8988T (cell line): ENCODE results near the gene DOCK9.
"Not testable (repeated sequence)": the region's sequence is repeated elsewhere in the genome, so short reads cannot be mapped to it uniquely, and the experiment has no call there.

Source experiments
- DNase-seq: peaks from one replicate; pipeline ENCODE4 v3.0.0; 2011

The DOCK9 gene

DNA sequence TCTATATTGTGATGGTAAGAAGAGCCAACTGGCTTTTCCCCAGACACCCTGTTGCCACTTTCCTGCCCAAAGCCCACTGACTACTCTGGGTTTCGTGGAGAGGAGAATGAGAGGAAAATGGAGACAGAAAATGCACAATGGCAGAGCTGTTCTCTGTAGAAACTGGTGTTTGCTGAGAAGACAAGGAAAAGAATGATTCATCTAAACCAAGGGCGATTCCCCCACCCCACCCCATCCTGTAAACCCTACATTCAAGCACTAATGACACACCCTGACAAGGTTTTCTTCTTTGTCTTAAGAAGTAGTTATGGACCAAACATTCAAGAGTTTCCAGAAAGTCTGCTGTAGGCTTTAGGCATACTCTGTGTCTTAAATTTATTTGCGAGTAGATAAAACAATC is 68.8 kb downstream of the DOCK9 start:
- DNase-seq: no peak

DNA sequence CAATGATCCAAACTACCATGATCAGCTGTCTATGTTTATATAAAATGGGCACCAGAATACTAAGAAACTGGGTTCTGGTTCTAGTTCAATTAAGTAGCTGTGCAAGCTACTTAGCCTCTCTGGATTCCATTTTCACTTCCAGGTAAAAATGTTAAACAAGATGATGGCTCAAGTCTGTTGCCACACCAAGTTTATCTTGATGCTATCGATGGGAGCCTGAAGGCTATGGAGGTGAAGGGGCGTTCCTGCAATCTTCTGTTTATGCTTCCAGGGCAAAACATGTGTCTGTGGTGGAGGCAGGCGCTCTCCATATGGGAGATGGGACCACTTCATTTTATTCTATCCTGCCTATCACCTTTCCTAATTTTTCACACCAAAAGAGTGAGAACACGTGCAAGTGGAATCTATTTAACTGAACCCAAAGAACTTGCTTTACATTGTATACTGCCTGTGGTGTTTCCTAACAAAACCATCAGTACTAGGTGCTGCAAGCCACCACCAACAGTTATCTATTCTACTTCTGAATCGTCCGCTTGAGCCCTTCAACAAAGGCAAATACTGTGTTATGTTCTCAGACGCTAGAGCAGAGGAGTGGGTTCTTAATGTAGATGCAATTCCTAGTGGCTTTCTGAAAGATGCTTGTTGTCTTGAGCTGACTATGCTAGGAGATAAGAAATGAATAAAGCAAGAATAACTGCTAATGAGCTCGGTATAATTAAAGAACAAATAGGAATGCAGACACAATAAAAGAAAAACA is 70.9 kb downstream of the DOCK9 start:
- DNase-seq: no peak

DNA sequence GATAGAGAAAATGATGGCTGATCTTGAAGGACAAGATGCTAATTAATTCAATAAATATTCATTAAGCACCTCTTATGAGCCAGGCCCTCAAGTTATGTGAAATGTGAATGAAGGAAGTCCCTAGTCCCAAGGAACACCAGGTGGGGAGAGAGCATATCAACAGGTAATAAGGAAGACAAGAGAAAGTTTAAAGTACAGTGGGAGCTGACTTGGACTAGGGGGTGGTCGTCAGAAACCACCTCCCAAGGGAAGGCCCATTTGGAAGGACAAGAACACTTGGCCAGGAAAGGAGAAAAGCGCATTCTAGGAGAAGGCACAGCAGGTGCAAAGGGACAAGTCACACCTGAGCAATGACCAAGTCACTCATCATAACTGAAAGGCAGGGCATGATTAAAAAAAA is 72.7 kb downstream of the DOCK9 start:
- DNase-seq: no peak

GRCh38 chr13:98900442-98900841 is 77.4 kb downstream of the DOCK9 start:
- DNase-seq: no peak

DNA sequence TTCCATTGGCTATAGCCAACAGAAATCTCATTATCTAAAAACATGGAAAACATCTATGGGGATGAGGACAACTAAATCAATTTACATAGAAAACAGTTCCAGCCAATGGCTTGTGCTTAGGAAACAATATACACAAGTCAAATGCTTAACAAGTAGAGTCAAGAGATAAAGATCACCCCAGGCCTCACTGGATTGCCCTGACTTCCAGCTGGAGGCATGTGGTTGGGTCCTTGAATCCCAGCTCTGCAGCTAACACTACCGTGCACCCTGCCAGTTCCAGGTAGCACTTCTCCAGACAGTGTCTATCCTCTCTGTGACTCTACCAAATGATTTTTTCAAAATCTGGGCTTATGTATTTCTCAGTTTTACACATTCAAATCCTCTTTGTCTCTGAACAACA is 80.2 kb downstream of the DOCK9 start:
- DNase-seq: no peak

DNA sequence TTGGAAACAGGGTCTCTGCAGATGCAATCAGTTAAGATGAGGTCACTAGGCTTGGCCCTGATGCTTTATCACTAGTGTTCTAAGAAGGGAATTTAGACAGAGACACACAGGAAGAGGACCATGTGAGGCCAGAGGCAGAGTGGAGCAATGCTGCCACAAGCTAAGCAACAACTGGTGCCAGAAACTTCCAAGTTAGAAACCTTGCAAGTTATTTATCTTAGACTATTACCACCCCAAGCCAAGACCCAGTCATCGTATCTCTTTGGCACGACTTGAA is 81.1 kb downstream of the DOCK9 start:
- DNase-seq: no peak

GRCh38 chr13:98896083-98896867 is 81.6 kb downstream of the DOCK9 start:
- no peak for DNase-seq

DNA sequence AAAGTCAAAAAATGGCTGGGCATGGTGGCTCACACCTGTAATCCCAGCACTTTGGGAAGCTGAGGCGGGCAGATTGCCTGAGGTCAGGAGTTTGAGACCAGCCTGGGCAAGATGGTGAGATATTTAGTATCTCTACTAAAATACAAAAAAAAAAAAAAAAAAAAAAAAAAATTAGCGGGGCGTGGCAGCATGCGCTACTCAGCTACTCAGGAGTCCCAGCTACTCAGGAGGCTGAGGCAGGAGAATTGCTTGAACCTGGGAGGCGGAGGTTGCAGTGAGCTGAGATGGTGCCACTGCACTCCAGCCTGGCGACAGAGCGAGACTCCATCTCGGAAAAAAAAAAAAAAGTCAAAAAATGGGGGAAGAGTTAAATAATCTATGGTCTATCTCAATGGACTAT is 83.0 kb downstream of the DOCK9 start:
- not testable (repeated sequence) for DNase-seq

- no peak for DNase-seq
These were observed 84.5 kb downstream of the DOCK9 start for GRCh38 chr13:98893371-98893770.

GRCh38 chr13:98892821-98893220 is 85.0 kb downstream of the DOCK9 start:
- DNase-seq: no peak

DNA sequence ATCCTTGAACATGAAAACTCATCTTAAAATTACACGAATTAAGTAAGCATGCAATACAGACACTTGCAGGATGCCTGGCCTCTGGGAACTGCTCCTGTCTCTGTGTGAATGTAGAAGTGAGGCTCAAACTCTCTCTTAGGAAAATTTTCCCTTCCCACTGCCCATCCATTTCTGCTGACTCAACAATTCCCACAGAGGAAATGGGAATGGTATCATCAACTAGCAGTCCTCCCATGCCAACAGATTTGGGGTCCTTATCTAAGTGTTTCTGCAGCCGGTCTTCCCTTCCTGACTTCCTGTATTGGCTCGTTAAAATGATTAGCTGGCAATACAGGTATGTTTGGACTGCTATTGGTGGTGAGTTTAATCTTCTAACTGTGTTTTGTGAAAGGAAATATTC is 85.8 kb downstream of the DOCK9 start:
- DNase-seq: no peak

- no peak for DNase-seq
These were observed 86.9 kb downstream of the DOCK9 start for GRCh38 chr13:98890925-98891324.

DNA sequence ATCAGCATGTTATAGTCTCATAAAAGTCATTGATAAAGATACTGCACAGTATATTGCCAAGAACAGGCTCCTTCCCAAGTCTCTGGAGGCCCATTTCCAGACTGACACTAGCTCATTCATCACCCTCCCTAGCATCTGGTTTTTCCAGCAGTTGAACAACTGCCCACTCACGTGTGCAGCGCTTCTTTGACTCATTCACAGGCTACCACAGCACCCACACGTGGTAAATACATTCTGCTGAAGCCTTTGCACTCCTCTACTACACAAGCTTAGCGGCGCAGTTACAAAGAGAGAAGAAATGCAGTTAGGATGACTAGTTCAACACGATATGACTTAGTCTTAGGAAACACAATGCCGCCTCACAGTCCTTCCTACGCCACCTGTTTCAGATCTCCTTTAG is 87.7 kb downstream of the DOCK9 start:
- DNase-seq: no peak

- DNase-seq: no peak
These were observed 88.3 kb downstream of the DOCK9 start for GRCh38 chr13:98889419-98890085.

DNA sequence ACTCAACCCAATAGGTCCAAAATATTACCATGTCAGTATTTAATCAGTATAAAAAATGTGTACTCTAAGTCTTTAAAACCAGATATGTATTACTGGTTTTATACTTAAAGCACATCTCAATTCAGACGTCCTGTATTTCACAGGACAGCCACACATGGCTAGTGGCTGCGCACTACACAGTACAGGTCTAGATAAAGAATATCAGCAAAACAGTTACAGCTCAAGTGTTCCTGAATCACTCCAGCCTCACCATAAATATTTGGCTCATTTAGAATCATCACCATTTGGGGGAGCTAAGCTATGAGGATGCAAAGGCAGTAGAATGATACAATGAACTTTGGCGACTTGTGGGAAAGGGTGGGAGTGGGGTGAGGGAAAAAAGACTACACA is 89.0 kb downstream of the DOCK9 start:
- DNase-seq: no peak

- DNase-seq: no peak
These were observed 89.5 kb downstream of the DOCK9 start for GRCh38 chr13:98888222-98888889.

DNA sequence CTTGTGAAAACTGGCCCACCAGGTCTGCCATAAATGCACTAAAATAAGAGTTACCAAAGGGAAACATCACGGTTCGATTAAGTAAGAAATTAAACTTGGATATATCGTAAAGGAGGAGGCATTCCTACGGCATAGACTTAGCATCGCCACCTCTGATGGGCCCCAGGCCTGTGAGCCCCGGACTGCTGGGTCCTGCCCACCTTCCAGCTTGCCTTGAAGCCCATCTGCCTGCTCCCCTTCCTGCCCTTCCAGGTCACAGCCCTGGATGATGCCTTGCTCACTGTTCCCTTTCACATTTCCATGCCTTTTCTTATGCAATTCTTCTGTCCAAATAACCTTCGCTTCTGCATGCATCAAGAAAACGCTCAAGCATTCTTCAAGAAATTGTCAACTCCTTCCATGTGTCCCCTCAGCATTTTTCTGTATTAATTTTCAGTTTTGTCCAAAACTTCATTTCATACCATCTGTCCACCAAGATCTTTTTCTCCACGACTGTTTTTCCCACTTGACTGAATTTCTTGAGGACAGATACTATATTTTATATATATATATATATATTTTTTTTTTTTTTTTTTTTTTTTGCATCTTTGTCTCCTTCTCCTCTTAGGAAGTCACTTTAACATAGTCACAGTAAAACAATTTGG is 91.2 kb downstream of the DOCK9 start:
- no peak for DNase-seq

GRCh38 chr13:98885600-98885999 is 92.3 kb downstream of the DOCK9 start:
- no peak for DNase-seq

DNA sequence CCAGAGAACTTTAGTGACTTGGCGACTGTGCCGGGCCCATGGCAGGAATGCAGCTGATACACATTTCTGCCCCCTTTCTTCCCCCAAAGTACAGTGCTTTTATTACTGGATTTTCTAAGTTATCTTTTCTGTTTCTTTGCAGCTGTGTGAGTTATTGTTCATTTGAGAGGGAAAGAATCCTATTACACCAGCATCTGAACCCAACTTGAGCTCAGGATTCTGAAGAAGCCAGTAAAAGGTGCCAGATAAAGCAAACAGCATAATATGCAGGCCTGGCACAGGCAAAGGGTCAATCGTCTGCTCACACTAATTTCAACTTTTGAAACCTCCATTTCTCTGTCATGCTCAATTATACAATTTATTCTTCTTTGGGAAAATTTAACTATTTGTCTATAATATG is 93.9 kb downstream of the DOCK9 start:
- DNase-seq: no peak

DNA sequence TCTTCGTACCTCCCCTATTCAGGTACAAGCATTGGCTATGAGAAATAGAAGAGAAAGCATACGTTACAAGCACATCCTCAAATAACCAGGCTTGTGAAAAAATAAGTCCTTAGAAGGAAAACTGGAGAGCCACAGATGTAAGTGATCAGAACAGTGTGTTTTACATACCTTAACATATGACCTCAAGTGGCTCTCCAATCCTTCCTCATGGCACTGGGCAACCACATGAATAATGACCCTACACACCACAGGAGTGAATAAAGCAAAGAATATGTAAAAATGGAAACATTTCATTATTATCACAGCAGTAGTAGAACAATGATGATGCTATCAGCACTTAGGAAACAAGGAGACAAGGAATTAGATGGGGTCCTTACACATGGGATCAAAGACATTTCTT is 96.5 kb downstream of the DOCK9 start:
- no peak for DNase-seq

- no peak for DNase-seq
These were observed 97.2 kb downstream of the DOCK9 start for GRCh38 chr13:98880677-98881076.

GRCh38 chr13:98879957-98880356 is 97.9 kb downstream of the DOCK9 start:
- DNase-seq: no peak

- no peak for DNase-seq
These were observed 98.7 kb downstream of the DOCK9 start for GRCh38 chr13:98879127-98879520.
